GM18517 (cell line): ENCODE data around the gene PPP6C.

ENCODE experiments used
- ATAC-seq: cut with Tn5 transposase; IDR thresholded peaks from one replicate; pipeline ENCODE4 v1.9.1; 2021; ENCODE audit warnings: mild to moderate bottlenecking, moderate library complexity; ENCODE audit not compliant: unreplicated experiment

PPP6C gene

GRCh38 chr9:125099816-125100215 is 89.8 kb downstream of the PPP6C start:
- no peak for ATAC-seq
